IMR-90 (cell line): ENCODE results near the gene PPM1A. TPM values are rescaled to one million over a fixed set of nuclear protein-coding genes. Genes with fewer than 3 reads are reported as not detected.

Experiments
- ATAC-seq: fragments of 200-7000 bp; cut with Tn5 transposase; 2 replicates; pipeline ENCODE4 v1.9.1; 2020; ENCODE audit warnings: low read depth, mild to moderate bottlenecking, moderate library complexity
- BruUV-seq: library from RNA; stranded (reverse); fragments of 400-500 nt; replicated peaks from 2 replicates; lab custom pipeline; 2021; lab: Mats Ljungman, UMichigan
- CTCF ChIA-PET: fragments of 300-600 bp; formaldehyde crosslinking; extraction: SDS; loops from one replicate; lab custom pipeline; 2021; ENCODE audit warnings: antibody characterized with exemption; lab: Yijun Ruan, JAX
- POLR2A ChIA-PET: fragments of 300-600 bp; sonication (Branson Sonifier 250); formaldehyde crosslinking; loops from one replicate; lab custom pipeline; 2022; ENCODE audit warnings: antibody characterized with exemption; ENCODE audit not compliant: unreplicated experiment; lab: Charles Lee
- DNase-seq: peaks from one replicate; pipeline ENCODE4 v3.0.0; 2013
- H2AFZ ChIP-seq: replicated peaks from 2 replicates; pipeline ENCODE3; 2013; ENCODE audit warnings: low read length, mild to moderate bottlenecking; ENCODE audit not compliant: poor library complexity
- H2AK5ac ChIP-seq: 2 replicates; pipeline ENCODE4 v1.6.1; 2013; ENCODE audit warnings: low read depth, low read length, inconsistent platforms
- H2AK9ac ChIP-seq: replicated peaks from 2 replicates; pipeline ENCODE3; 2013; ENCODE audit warnings: mild to moderate bottlenecking, low read depth, low read length, moderate library complexity; ENCODE audit not compliant: poor library complexity
- H2BK120ac ChIP-seq: 2 replicates; pipeline ENCODE4 v1.6.1; 2013; ENCODE audit warnings: low read depth, low read length, inconsistent platforms
- H2BK15ac ChIP-seq: 3 replicates; pipeline ENCODE4 v1.6.1; 2013; ENCODE audit warnings: low read depth, low read length, inconsistent platforms
- H2BK20ac ChIP-seq: 2 replicates; pipeline ENCODE4 v1.6.1; 2013; ENCODE audit warnings: low read depth, mild to moderate bottlenecking, inconsistent platforms, low read length, moderate library complexity
- H2BK5ac ChIP-seq: 2 replicates; pipeline ENCODE4 v1.6.1; 2013; ENCODE audit warnings: mild to moderate bottlenecking, low read depth, low read length, inconsistent platforms; ENCODE audit not compliant: poor library complexity, severe bottlenecking
- H3K14ac ChIP-seq: replicated peaks from 2 replicates; pipeline ENCODE4 v1.6.1; 2013; ENCODE audit warnings: low read depth, low read length, inconsistent platforms
- H3K18ac ChIP-seq: 2 replicates; pipeline ENCODE4 v1.6.1; 2013; ENCODE audit warnings: low read depth, low read length, control low read depth
- H3K23ac ChIP-seq: 2 replicates; pipeline ENCODE4 v1.6.1; 2013; ENCODE audit warnings: low read depth, low read length, inconsistent platforms
- H3K27ac ChIP-seq: 2 replicates; pipeline ENCODE4 v1.5.1; 2013; ENCODE audit warnings: mild to moderate bottlenecking, control low read depth, low read length; ENCODE audit not compliant: insufficient read depth
- H3K27me3 ChIP-seq: 2 replicates; pipeline ENCODE4 v1.6.1; 2013; ENCODE audit warnings: low read length; ENCODE audit not compliant: control insufficient read depth, insufficient read depth
- H3K36me3 ChIP-seq: 2 replicates; pipeline ENCODE4 v1.6.1; 2013; ENCODE audit warnings: low read length, mixed read lengths; ENCODE audit not compliant: control insufficient read depth, insufficient read depth
- H3K4ac ChIP-seq: 2 replicates; pipeline ENCODE4 v1.6.1; 2013; ENCODE audit warnings: low read depth, low read length, inconsistent platforms
- H3K4me1 ChIP-seq: 2 replicates; pipeline ENCODE4 v1.6.1; 2013; ENCODE audit warnings: low read length, mixed read lengths; ENCODE audit not compliant: control insufficient read depth, insufficient read depth
- H3K4me2 ChIP-seq: 2 replicates; pipeline ENCODE4 v1.6.1; 2013; ENCODE audit warnings: low read depth, mild to moderate bottlenecking, control low read depth, low read length, moderate library complexity
- H3K4me3 ChIP-seq: 2 replicates; pipeline ENCODE4 v1.5.1; 2013; ENCODE audit warnings: low read depth, mild to moderate bottlenecking, control low read depth, low read length, moderate library complexity; ENCODE audit not compliant: insufficient read depth
- H3K56ac ChIP-seq: 2 replicates; pipeline ENCODE4 v1.6.1; 2013; ENCODE audit warnings: low read length, inconsistent platforms; ENCODE audit not compliant: insufficient read depth; ENCODE audit errors: extremely low read depth
- H3K79me1 ChIP-seq, 2 experiments: 2 replicates each; pipeline ENCODE4 v1.6.1; 2013; ENCODE audit warnings: low read length in 2 of 2, inconsistent platforms in 1 of 2, low read depth in 1 of 2
- H3K9ac ChIP-seq: 2 replicates; pipeline ENCODE4 v1.6.1; 2013; ENCODE audit warnings: low read depth, low read length, control low read depth
- H3K9me1 ChIP-seq: 2 replicates; pipeline ENCODE4 v1.6.1; 2013; ENCODE audit warnings: low read length, inconsistent platforms; ENCODE audit not compliant: insufficient read depth
- H3K9me3 ChIP-seq: 2 replicates; pipeline ENCODE4 v1.6.1; 2013; ENCODE audit warnings: low read length; ENCODE audit not compliant: control insufficient read depth, insufficient read depth
- H4K20me1 ChIP-seq: 2 replicates; pipeline ENCODE4 v1.6.1; 2013; ENCODE audit warnings: low read length, inconsistent platforms; ENCODE audit not compliant: insufficient read depth
- H4K5ac ChIP-seq: 2 replicates; pipeline ENCODE4 v1.6.1; 2013; ENCODE audit warnings: mild to moderate bottlenecking, low read depth, low read length, control low read depth
- H4K8ac ChIP-seq, 2 experiments: 2 replicates each; pipeline ENCODE4 v1.6.1; 2013; ENCODE audit warnings: low read depth in 2 of 2, low read length in 2 of 2, control low read depth in 1 of 2, inconsistent platforms in 1 of 2
- H4K91ac ChIP-seq: 2 replicates; pipeline ENCODE4 v1.6.1; 2013; ENCODE audit warnings: low read depth, low read length, inconsistent platforms; ENCODE audit not compliant: insufficient read depth
- CEBPB ChIP-seq: IDR thresholded peaks from 2 replicates; pipeline ENCODE4 v1.6.1; 2012; ENCODE audit warnings: low read depth, low read length, improper control_type of control experiment
- CHD1 ChIP-seq: IDR thresholded peaks from 2 replicates; pipeline ENCODE4 v1.6.1; 2012; ENCODE audit warnings: low read depth, low read length, improper control_type of control experiment
- CTCF ChIP-seq: conservative IDR thresholded peaks from 2 replicates; pipeline ENCODE4 v1.5.1; 2012; ENCODE audit warnings: mild to moderate bottlenecking, low read depth, low read length, improper control_type of control experiment
- ELK1 ChIP-seq: fragments of 150-350 bp; IDR thresholded peaks from 2 replicates; pipeline ENCODE4 v1.6.1; 2016; ENCODE audit warnings: low read depth, mild to moderate bottlenecking, low read length, moderate library complexity, borderline replicate concordance
- FOS ChIP-seq: fragments of 150-350 bp; IDR thresholded peaks from 2 replicates; pipeline ENCODE4 v1.6.1; 2016; ENCODE audit warnings: low read depth, low read length
- MAFK ChIP-seq: IDR thresholded peaks from 2 replicates; pipeline ENCODE4 v1.6.1; 2012; ENCODE audit warnings: low read depth, low read length, improper control_type of control experiment
- NFE2L2 ChIP-seq: fragments of 150-350 bp; IDR thresholded peaks from 2 replicates; pipeline ENCODE4 v1.6.1; 2016; ENCODE audit warnings: low read depth, mild to moderate bottlenecking, low read length
- POLR2A ChIP-seq: IDR thresholded peaks from 2 replicates; pipeline ENCODE4 v1.6.1; 2012; ENCODE audit warnings: mild to moderate bottlenecking, low read depth, low read length
- RAD21 ChIP-seq: IDR thresholded peaks from 2 replicates; pipeline ENCODE4 v1.6.1; 2012; ENCODE audit warnings: low read length, improper control_type of control experiment
- RCOR1 ChIP-seq: IDR thresholded peaks from 2 replicates; pipeline ENCODE4 v1.6.1; 2012; ENCODE audit warnings: mild to moderate bottlenecking, low read length, improper control_type of control experiment; ENCODE audit not compliant: insufficient replicate concordance
- RFX5 ChIP-seq: IDR thresholded peaks from 2 replicates; pipeline ENCODE4 v1.8.0; 2012; ENCODE audit warnings: low read depth, mild to moderate bottlenecking, low read length, moderate library complexity
- SMC3 ChIP-seq: fragments of 150-350 bp; IDR thresholded peaks from 2 replicates; pipeline ENCODE4 v1.6.1; 2016; ENCODE audit warnings: low read depth, mild to moderate bottlenecking, antibody characterized with exemption, low read length, moderate library complexity
- USF2 ChIP-seq: fragments of 150-350 bp; IDR thresholded peaks from 2 replicates; pipeline ENCODE4 v1.6.1; 2017; ENCODE audit warnings: mild to moderate bottlenecking, antibody characterized with exemption, low read length, low read depth
- WGBS, 2 experiments: methylation state at CpG; one replicate each; pipeline versions ENCODE4 v1.1.5 to v1.1.7; 2013; ENCODE audit warnings: missing lambda C conversion rate in 2 of 2; ENCODE audit not compliant: insufficient read length in 1 of 2; ENCODE audit errors: extremely low coverage in 2 of 2; 5-methylcytosine and 5-hydroxymethylcytosine counted together
- dilution Hi-C: fragments of 300-500 bp; cut with HindIII; formaldehyde crosslinking; loops from one replicate; pipeline ENCODE4 v1.14.3; 2018; ENCODE audit warnings: low sequenced_read_pairs; ENCODE audit not compliant: unreplicated experiment
- in situ Hi-C: fragments of 300-500 bp; cut with MboI; formaldehyde crosslinking; loops from 3 replicates; pipeline ENCODE4 v1.14.3; 2019; ENCODE audit warnings: low sequenced_read_pairs, inconsistent platforms, mixed read lengths
- intact Hi-C: fragments of 100-400 bp; cut with micrococcal nuclease; formaldehyde crosslinking; loops from 2 replicates; pipeline ENCODE4 v1.10.0; 2022
- polyA plus RNA-seq, 3 experiments: library from polyadenylated mRNA; depleted of rRNA; stranded (reverse); fragments of >200 nt; gene quantifications; 2 replicates each; pipeline ENCODE4 v1.2.3, GENCODE V29; 2012; ENCODE audit warnings: low replicate concordance in 1 of 3
- total RNA-seq: library from RNA; depleted of rRNA; stranded (reverse); fragments of >200 nt; gene quantifications from 2 replicates; pipeline ENCODE4 v1.2.3, GENCODE V29; 2012

Gene PPM1A
- total and polyA plus RNA-seq, 2 of the 4 experiments (the other 2 are of a cell fraction) = 14.3 to 15.1 TPM

GRCh38 chr14:60238955-60239354 lies 10.1 kb upstream of the PPM1A start:
- Histone ChIP-seq H2AK5ac (no peak overlapping the region), H2AFZ (no peak overlapping the region), H4K5ac (no peak overlapping the region), H3K4ac (no peak overlapping the region), H3K18ac (no peak overlapping the region), H3K27ac (no peak overlapping the region), H3K27me3 (peaks cover 16% of the 10 kb centered on the region), H3K4me3 (no peak overlapping the region), H2BK15ac (no peak overlapping the region), H3K14ac (no peak overlapping the region), H3K9ac (no peak overlapping the region), H3K9me3 (no peaks in the 10 kb centered on the region), H2BK120ac (no peak overlapping the region), H2BK5ac (no peak overlapping the region), H4K20me1 (no peaks in the 10 kb centered on the region), H3K4me2 (no peak overlapping the region), H3K36me3 (no peaks in the 10 kb centered on the region), H3K79me1 (no peaks in the 10 kb centered on the region), H3K9me1 (no peaks in the 10 kb centered on the region), H3K56ac (no peak overlapping the region), H2AK9ac (no peak overlapping the region), H3K4me1 (no peaks in the 10 kb centered on the region), H4K8ac (no peak overlapping the region), H4K91ac (no peak overlapping the region), H3K23ac (no peak overlapping the region), H2BK20ac (no peak overlapping the region)
- in situ Hi-C loops (no loop called here), dilution Hi-C loops (no loop called here), intact Hi-C loops (no loop called here)
- ChIA-PET POLR2A (no interaction called here), CTCF (no interaction called here)
- DNase-seq (no peak), ATAC-seq (no peak)
- no peak for TF ChIP-seq USF2
- TF ChIP-seq CTCF = no peak
- no peak for TF ChIP-seq RCOR1
- no peak for TF ChIP-seq MAFK
- TF ChIP-seq RFX5 = no peak
- no peak for TF ChIP-seq CEBPB
- no peak for TF ChIP-seq POLR2A
- TF ChIP-seq ELK1 = no peak
- no peak for TF ChIP-seq RAD21
- no peak for TF ChIP-seq SMC3
- no peak for TF ChIP-seq FOS
- no peak for TF ChIP-seq NFE2L2
- TF ChIP-seq CHD1 = no peak
- BruUV-seq = no TSS peak
- WGBS, 2 experiments = 57% methylated on average over 2 of the region's 3 CpGs; no CpG with 5 or more reads in 1 of the 2 experiments
